ENCODE data around the gene SLC6A19. TPM values are rescaled to one million over a fixed set of nuclear protein-coding genes. Genes with fewer than 3 reads are reported as not detected.

SLC6A19 gene
- total RNA-seq, 1 donor from 2014 or later, result 2.2 TPM

DNA sequence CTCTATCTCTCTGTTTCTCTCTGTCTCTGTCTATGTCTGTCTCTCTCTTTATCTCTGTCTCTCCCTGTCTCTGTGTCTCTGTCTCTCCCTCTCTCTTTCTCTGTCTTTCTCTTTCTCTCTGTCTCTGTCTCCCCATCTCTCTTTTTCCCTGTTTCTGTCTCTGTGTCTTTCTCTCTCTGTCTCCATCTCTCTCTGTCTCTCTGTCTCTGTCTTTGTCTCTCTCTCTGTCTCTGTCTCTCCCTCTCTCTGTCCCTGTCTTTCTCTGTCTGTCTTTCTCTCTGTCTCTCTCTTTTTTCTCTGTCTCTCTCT, 2.1 kb upstream of the SLC6A19 start:
- Mint-ChIP-seq H3K27me3 (no peaks in the 10 kb centered on the region), H3K27ac (no peak overlapping the region), H3K4me1 (ENCODE audit: low read depth) (peaks cover 7% of the 10 kb centered on the region), H3K36me3 (ENCODE audit: insufficient read depth) (no peaks in the 10 kb centered on the region), H3K9me3 (ENCODE audit: low read depth) (peaks cover 5% of the 10 kb centered on the region), H3K4me3 (ENCODE audit: low read depth) (no peak overlapping the region)
- DNase-seq (ENCODE audit: low spot score, unreplicated experiment), result no peak
- TF ChIP-seq, protein P1, sequence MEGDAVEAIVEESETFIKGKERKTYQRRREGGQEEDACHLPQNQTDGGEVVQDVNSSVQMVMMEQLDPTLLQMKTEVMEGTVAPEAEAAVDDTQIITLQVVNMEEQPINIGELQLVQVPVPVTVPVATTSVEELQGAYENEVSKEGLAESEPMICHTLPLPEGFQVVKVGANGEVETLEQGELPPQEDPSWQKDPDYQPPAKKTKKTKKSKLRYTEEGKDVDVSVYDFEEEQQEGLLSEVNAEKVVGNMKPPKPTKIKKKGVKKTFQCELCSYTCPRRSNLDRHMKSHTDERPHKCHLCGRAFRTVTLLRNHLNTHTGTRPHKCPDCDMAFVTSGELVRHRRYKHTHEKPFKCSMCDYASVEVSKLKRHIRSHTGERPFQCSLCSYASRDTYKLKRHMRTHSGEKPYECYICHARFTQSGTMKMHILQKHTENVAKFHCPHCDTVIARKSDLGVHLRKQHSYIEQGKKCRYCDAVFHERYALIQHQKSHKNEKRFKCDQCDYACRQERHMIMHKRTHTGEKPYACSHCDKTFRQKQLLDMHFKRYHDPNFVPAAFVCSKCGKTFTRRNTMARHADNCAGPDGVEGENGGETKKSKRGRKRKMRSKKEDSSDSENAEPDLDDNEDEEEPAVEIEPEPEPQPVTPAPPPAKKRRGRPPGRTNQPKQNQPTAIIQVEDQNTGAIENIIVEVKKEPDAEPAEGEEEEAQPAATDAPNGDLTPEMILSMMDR (IDR thresholded peaks at IDR 0.05; ENCODE audit: unreplicated experiment), result no peak

DNA sequence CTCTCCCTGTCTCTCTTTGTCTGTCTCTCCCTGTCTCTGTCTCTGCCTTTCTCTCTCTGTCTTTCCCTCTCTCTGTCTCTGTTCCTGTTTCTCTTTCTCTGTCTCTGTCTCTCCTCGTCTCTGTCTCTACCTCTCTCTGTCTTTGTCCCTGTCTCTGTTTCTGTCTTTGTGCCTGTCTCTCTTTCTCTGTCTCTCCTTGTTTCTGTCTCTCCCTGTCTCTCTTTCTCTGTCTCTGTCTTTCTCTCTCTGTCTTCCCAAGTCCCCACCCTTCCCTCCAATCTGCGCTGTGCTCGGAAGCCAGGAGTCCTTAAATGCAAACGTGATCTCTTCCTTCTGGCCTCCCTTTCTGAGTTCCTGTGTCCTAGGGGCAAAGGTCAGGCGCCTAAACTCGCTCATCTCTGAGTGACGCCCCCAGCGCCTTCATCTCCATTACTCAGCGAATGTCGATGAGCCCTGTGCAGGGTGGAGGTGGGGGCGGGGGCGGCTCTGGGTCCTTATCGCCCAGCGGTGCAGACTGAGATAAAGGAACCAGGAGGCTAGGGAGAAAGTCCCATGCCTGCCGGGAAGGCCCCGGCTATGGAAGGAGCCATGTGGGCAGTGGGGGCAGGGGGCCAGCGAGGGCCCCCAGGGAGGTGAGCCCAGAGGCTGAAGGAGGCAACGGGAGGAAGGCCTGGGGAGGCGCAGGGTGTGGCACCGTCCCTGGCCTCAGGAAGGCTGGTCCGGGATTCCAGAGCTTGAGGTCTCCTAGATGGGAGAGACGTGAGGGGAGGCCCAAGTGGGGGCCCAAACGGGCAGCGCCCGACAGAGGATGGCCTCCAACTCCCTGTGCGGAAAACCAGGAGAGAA, 1.5 kb upstream of the SLC6A19 start:
- TF ChIP-seq, protein P1 (IDR thresholded peaks at IDR 0.05; ENCODE audit: unreplicated experiment), result no peak
- peaks cover 5% of the 10 kb centered on the region for H3K9me3 Mint-ChIP-seq (ENCODE audit: low read depth)

DNA sequence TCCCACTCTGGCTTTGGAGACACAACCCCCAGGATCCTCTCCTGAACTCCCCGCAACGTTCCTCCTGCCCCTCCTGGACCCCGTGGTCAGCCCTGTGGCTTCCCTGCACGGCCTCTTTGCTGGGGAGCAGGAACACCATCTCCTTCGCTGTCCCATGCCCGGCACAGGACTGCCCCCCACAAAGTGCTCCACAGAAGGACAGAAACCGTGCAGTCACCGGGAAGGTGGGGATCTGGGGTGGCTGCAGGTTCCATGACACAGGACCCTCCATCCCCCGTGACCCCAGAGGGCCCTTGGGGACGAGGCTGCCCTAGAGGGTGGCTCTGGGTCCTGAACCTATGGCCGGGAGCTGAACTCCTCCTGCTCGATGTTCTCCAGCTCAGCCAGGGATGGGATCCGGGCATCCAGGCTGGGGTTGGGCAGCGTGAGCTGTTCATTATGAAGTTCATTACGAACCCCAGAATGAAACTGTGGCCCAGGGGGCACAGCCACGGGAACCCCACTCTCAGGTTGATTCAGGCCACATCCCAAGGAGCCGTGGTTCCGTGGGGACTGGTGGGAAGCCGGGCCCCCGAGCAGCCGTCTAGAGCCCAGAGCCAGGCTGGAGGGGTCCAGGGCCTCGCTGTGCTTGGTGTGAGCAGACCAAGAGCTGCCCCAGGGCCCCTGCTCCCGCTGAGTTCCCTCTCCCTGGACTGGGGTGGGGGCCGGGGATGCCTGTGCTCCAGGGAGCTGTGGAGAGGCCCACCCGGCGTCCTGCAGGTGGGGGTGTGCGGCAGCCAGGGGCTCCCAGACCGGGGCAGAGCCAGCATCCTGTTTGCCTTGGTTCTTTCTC, 684 bp upstream of the SLC6A19 start:
- Mint-ChIP-seq H3K4me1 (ENCODE audit: low read depth) (peaks cover 15% of the 10 kb centered on the region), H3K27ac (no peak overlapping the region), H3K27me3 (no peaks in the 10 kb centered on the region), H3K9me3 (ENCODE audit: low read depth) (peaks cover 5% of the 10 kb centered on the region), H3K4me3 (ENCODE audit: low read depth) (no peak overlapping the region), H3K36me3 (ENCODE audit: insufficient read depth) (no peaks in the 10 kb centered on the region)
- TF ChIP-seq, protein P1 (IDR thresholded peaks at IDR 0.05; ENCODE audit: unreplicated experiment), result no peak
- DNase-seq (ENCODE audit: low spot score, unreplicated experiment), result no peak

More for the DNA sequence above, 1.5 kb upstream of the SLC6A19 start:
- DNase-seq (ENCODE audit: low spot score, unreplicated experiment), result no peak
- Mint-ChIP-seq H3K4me1 (ENCODE audit: low read depth) (peaks cover 12% of the 10 kb centered on the region), H3K27ac (no peak overlapping the region), H3K4me3 (ENCODE audit: low read depth) (no peak overlapping the region), H3K36me3 (ENCODE audit: insufficient read depth) (no peaks in the 10 kb centered on the region), H3K27me3 (no peaks in the 10 kb centered on the region)

DNA sequence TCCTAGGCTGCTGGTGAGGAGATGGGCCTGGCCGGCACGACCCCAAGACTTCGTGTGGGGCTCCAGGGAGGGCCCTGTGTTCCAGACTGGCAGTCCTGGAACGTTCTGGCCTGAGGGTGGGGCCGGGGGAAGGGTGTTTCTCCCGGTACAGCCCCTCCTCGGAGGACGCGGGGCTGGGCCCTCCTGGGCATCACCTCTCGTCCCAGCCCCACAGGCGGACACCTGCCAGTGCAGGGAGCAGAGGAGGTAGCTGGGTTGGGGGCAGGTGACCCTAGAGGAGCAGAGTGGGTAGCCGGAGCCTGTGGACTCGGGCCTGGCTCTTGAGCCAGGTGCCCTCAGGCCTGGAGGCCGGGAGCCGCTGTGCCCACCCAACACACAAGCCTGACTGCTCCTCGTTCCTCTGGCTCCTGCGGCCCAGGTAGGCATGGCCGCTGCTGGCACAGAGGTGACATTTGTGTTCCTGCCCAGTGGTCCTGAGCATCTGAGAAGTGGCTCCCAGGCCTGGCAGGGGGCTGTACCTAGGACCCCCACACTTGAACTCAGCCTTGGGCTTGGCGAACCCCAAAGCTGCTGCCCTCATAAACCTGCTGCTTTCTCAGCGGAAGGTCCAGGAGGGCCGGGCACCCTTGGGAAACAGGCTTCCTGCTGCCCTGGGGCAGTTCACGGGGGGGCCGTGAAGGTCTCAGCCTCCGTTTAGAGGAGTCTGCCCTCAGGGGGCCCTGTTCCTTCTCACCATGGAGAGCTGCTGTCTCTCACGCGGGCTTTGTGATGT, 817 bp downstream of the SLC6A19 start:
- Mint-ChIP-seq H3K36me3 (ENCODE audit: insufficient read depth) (no peaks in the 10 kb centered on the region), H3K27me3 (peaks cover 5% of the 10 kb centered on the region), H3K27ac (no peak overlapping the region), H3K4me3 (ENCODE audit: low read depth) (no peak overlapping the region), H3K4me1 (ENCODE audit: low read depth) (peaks cover 15% of the 10 kb centered on the region), H3K9me3 (ENCODE audit: low read depth) (no peaks in the 10 kb centered on the region)
- no peak for DNase-seq (ENCODE audit: low spot score, unreplicated experiment)
- TF ChIP-seq, protein P1 (IDR thresholded peaks at IDR 0.05; ENCODE audit: unreplicated experiment), result no peak

DNA sequence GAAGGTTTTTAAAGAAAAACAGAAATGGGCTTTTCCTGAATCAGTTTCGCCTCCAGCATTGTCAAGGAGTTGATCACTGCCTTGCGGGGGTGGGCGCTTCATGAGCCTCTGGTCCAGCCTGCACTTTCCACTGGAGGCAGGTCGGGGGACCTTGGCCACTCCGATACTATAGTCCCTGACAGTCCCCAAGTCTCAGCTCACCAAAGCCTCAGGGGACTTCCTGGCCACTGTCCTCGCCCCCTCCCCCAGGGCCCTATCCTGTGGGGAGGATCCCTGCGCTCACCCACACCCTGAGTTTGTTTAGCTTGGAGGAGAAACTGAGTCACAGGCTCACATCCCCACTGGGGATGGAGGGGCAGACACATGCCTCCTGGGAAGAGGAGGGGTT, 1.4 kb downstream of the SLC6A19 start:
- TF ChIP-seq, protein P1 (IDR thresholded peaks at IDR 0.05; ENCODE audit: unreplicated experiment), result no peak
- H3K9me3 Mint-ChIP-seq (ENCODE audit: low read depth), result no peaks in the 10 kb centered on the region
- no peaks in the 10 kb centered on the region for H3K36me3 Mint-ChIP-seq (ENCODE audit: insufficient read depth)
- no peak overlapping the region for H3K4me3 Mint-ChIP-seq (ENCODE audit: low read depth)
- H3K4me1 Mint-ChIP-seq (ENCODE audit: low read depth), result peaks cover 16% of the 10 kb centered on the region
- no peak for DNase-seq (ENCODE audit: low spot score, unreplicated experiment)
- H3K27ac Mint-ChIP-seq, result no peak overlapping the region
- peaks cover 5% of the 10 kb centered on the region for H3K27me3 Mint-ChIP-seq
